Adipocyte (in vitro differentiated cells): Measurements from ENCODE around the gene IRX4.

Experiments used
- DNase-seq: peaks from one replicate; pipeline ENCODE4 v3.0.0-alpha.2; 2015; ENCODE audit warnings: low read depth
- H3K27me3 ChIP-seq: replicated peaks from 2 replicates; pipeline ENCODE4 v1.7.0; 2013; ENCODE audit warnings: mild to moderate bottlenecking, low read length, moderate library complexity; ENCODE audit not compliant: control insufficient read depth, insufficient read depth
- H3K36me3 ChIP-seq: 2 replicates; pipeline ENCODE4 v1.7.0; 2013; ENCODE audit warnings: low read length, mild to moderate bottlenecking, moderate library complexity; ENCODE audit not compliant: control insufficient read depth, insufficient read depth, severe bottlenecking
- H3K4me1 ChIP-seq: 2 replicates; pipeline ENCODE4 v1.7.0; 2013; ENCODE audit warnings: mild to moderate bottlenecking, low read length, moderate library complexity; ENCODE audit not compliant: control insufficient read depth, insufficient read depth
- H3K4me3 ChIP-seq: 2 replicates; pipeline ENCODE4 v1.7.0; 2013; ENCODE audit warnings: mild to moderate bottlenecking, low read length, moderate library complexity
- H3K9ac ChIP-seq: 2 replicates; pipeline ENCODE4 v1.7.0; 2013; ENCODE audit warnings: mild to moderate bottlenecking, low read length, moderate library complexity
- H3K9me3 ChIP-seq: 2 replicates; pipeline ENCODE4 v1.7.0; 2013; ENCODE audit warnings: mild to moderate bottlenecking, low read length, moderate library complexity; ENCODE audit not compliant: control insufficient read depth

IRX4 gene

GRCh38 chr5:1923341-1923740 lies 40.6 kb upstream of the IRX4 start:
- no peaks in the 10 kb centered on the region for H3K4me1 ChIP-seq
- no peaks in the 10 kb centered on the region for H3K9me3 ChIP-seq
- H3K27me3 ChIP-seq = peaks cover 30% of the 10 kb centered on the region
- no peaks in the 10 kb centered on the region for H3K36me3 ChIP-seq
- H3K4me3 ChIP-seq = no peak overlapping the region
- no peak for DNase-seq
- H3K9ac ChIP-seq = no peak overlapping the region

- Histone ChIP-seq H3K9ac (no peak overlapping the region), H3K27me3 (peaks cover 17% of the 10 kb centered on the region), H3K9me3 (no peaks in the 10 kb centered on the region), H3K4me1 (no peaks in the 10 kb centered on the region), H3K36me3 (no peaks in the 10 kb centered on the region), H3K4me3 (no peak overlapping the region)
- no peak for DNase-seq
Observed at GRCh38 chr5:1921711-1922110, 39.0 kb upstream of the IRX4 start.

- no peaks in the 10 kb centered on the region for H3K4me1 ChIP-seq
- H3K27me3 ChIP-seq = peaks cover 8% of the 10 kb centered on the region
- peaks cover 2% of the 10 kb centered on the region for H3K9me3 ChIP-seq
- no peak overlapping the region for H3K4me3 ChIP-seq
- no peak overlapping the region for H3K9ac ChIP-seq
- no peak for DNase-seq
- H3K36me3 ChIP-seq = no peaks in the 10 kb centered on the region
Observed at GRCh38 chr5:1919750-1920149, 37.0 kb upstream of the IRX4 start.

- no peak overlapping the region for H3K4me3 ChIP-seq
- peaks cover 7% of the 10 kb centered on the region for H3K9me3 ChIP-seq
- no peak for DNase-seq
- H3K9ac ChIP-seq = no peak overlapping the region
- H3K36me3 ChIP-seq = no peaks in the 10 kb centered on the region
- H3K4me1 ChIP-seq = no peaks in the 10 kb centered on the region
- peaks cover 7% of the 10 kb centered on the region for H3K27me3 ChIP-seq
Observed at GRCh38 chr5:1919209-1919566, 36.5 kb upstream of the IRX4 start.

GRCh38 chr5:1918488-1919208 lies 35.9 kb upstream of the IRX4 start:
- Histone ChIP-seq H3K27me3 (peaks cover 3% of the 10 kb centered on the region), H3K4me3 (no peak overlapping the region), H3K36me3 (no peaks in the 10 kb centered on the region), H3K4me1 (no peaks in the 10 kb centered on the region), H3K9me3 (peaks cover 11% of the 10 kb centered on the region), H3K9ac (no peak overlapping the region)
- no peak for DNase-seq

- Histone ChIP-seq H3K4me1 (no peaks in the 10 kb centered on the region), H3K4me3 (no peak overlapping the region), H3K36me3 (no peaks in the 10 kb centered on the region), H3K9me3 (peaks cover 11% of the 10 kb centered on the region), H3K9ac (no peak overlapping the region), H3K27me3 (peaks cover 3% of the 10 kb centered on the region)
- no peak for DNase-seq
Observed at GRCh38 chr5:1917830-1918487, 35.2 kb upstream of the IRX4 start.

- H3K9ac ChIP-seq = no peak overlapping the region
- no peak overlapping the region for H3K4me3 ChIP-seq
- H3K27me3 ChIP-seq = peaks cover 7% of the 10 kb centered on the region
- no peak for DNase-seq
- H3K9me3 ChIP-seq = peaks cover 11% of the 10 kb centered on the region
- no peaks in the 10 kb centered on the region for H3K36me3 ChIP-seq
- no peaks in the 10 kb centered on the region for H3K4me1 ChIP-seq
Observed at GRCh38 chr5:1916041-1917001, 33.6 kb upstream of the IRX4 start.

- Histone ChIP-seq H3K36me3 (no peaks in the 10 kb centered on the region), H3K9ac (no peak overlapping the region), H3K9me3 (peaks cover 11% of the 10 kb centered on the region), H3K4me3 (no peak overlapping the region), H3K27me3 (peaks cover 7% of the 10 kb centered on the region), H3K4me1 (no peaks in the 10 kb centered on the region)
- DNase-seq = no peak
Observed at GRCh38 chr5:1915316-1915715, 32.6 kb upstream of the IRX4 start.

GRCh38 chr5:1914471-1914870 lies 31.7 kb upstream of the IRX4 start:
- DNase-seq = no peak
- Histone ChIP-seq H3K36me3 (no peaks in the 10 kb centered on the region), H3K9ac (no peak overlapping the region), H3K27me3 (peaks cover 7% of the 10 kb centered on the region), H3K4me3 (no peak overlapping the region), H3K9me3 (peaks cover 11% of the 10 kb centered on the region), H3K4me1 (no peaks in the 10 kb centered on the region)

- no peak for DNase-seq
- no peak overlapping the region for H3K4me3 ChIP-seq
Observed at GRCh38 chr5:1913578-1913977, 30.9 kb upstream of the IRX4 start.

GRCh38 chr5:1912951-1913565 lies 30.3 kb upstream of the IRX4 start:
- H3K27me3 ChIP-seq = peaks cover 10% of the 10 kb centered on the region
- DNase-seq = no peak
- H3K9ac ChIP-seq = no peak overlapping the region
- peaks cover 11% of the 10 kb centered on the region for H3K9me3 ChIP-seq
- no peaks in the 10 kb centered on the region for H3K4me1 ChIP-seq
- no peak overlapping the region for H3K4me3 ChIP-seq
- no peaks in the 10 kb centered on the region for H3K36me3 ChIP-seq

More at GRCh38 chr5:1913578-1913977, 30.9 kb upstream of the IRX4 start:
- Histone ChIP-seq H3K9ac (no peak overlapping the region), H3K9me3 (peaks cover 11% of the 10 kb centered on the region), H3K36me3 (no peaks in the 10 kb centered on the region), H3K4me1 (no peaks in the 10 kb centered on the region), H3K27me3 (peaks cover 7% of the 10 kb centered on the region)
